Measurements from ENCODE around the gene VSIG8.

VSIG8 gene

GRCh38 chr1:159847231-159847630 lies 15.2 kb downstream of the VSIG8 start:
- no peak for TF ChIP-seq ZNF565 (CRISPR knock-in tag; conservative IDR thresholded peaks at IDR 0.05; ENCODE audit: low read depth)
- TF ChIP-seq, protein P1, sequence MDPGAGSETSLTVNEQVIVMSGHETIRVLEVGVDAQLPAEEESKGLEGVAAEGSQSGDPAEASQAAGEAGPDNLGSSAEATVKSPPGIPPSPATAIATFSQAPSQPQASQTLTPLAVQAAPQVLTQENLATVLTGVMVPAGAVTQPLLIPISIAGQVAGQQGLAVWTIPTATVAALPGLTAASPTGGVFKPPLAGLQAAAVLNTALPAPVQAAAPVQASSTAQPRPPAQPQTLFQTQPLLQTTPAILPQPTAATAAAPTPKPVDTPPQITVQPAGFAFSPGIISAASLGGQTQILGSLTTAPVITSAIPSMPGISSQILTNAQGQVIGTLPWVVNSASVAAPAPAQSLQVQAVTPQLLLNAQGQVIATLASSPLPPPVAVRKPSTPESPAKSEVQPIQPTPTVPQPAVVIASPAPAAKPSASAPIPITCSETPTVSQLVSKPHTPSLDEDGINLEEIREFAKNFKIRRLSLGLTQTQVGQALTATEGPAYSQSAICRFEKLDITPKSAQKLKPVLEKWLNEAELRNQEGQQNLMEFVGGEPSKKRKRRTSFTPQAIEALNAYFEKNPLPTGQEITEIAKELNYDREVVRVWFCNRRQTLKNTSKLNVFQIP (CRISPR knock-in tag; IDR thresholded peaks at IDR 0.05; ENCODE audit: borderline replicate concordance, low read depth) = no peak
- no peak for TF ChIP-seq ZC3H10 (CRISPR knock-in tag; IDR thresholded peaks at IDR 0.05)
- no peak for TF ChIP-seq ESRRG (CRISPR knock-in tag; IDR thresholded peaks at IDR 0.05)
- TF ChIP-seq ZFP30 (CRISPR knock-in tag; IDR thresholded peaks at IDR 0.05) = no peak
- TF ChIP-seq RARB (CRISPR knock-in tag; IDR thresholded peaks at IDR 0.05) = no peak
- ATAC-seq = no peak

DNA sequence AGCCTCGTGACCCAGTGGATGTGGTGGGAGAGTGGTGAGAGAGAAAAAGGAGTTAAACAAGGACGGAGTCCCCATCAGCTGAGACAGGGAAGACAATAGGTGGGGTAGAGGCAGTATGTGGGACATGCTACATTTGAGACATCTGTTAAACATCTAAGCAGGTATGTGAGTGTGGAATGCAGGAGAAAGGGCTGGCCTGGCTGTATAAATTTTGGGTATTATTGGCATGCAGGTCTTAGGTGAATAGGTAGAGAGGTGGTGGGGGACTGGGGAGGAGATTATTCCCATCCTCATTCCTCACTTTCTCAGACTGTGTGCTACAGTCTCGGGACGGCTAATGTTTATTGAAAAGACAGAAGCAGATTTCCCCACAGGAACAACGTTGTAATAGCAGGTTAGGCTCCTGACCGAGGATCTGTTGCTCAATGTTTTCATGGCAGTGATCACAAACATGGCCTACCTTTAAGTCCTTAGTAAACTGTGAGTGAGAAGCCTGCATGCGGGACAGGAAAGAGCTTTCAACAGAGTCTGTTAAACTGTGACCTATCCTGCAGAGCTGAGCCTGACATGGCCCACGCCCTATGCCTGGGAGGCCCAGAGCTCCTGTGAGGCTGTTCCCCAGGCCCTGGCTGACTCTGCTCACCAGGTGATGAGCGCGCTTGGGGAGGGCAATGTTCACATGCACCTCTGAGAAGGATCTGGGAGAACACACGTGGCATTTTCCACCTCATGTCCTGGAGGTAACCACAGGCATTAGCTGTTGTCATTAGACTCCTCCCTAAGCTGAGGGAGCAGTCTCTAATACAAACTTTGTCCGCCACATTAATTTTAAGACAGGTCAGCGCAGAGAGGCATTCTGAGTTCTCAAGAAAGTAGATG lies 16.5 kb downstream of the VSIG8 start:
- no peak for ATAC-seq
- TF ChIP-seq, protein P2, sequence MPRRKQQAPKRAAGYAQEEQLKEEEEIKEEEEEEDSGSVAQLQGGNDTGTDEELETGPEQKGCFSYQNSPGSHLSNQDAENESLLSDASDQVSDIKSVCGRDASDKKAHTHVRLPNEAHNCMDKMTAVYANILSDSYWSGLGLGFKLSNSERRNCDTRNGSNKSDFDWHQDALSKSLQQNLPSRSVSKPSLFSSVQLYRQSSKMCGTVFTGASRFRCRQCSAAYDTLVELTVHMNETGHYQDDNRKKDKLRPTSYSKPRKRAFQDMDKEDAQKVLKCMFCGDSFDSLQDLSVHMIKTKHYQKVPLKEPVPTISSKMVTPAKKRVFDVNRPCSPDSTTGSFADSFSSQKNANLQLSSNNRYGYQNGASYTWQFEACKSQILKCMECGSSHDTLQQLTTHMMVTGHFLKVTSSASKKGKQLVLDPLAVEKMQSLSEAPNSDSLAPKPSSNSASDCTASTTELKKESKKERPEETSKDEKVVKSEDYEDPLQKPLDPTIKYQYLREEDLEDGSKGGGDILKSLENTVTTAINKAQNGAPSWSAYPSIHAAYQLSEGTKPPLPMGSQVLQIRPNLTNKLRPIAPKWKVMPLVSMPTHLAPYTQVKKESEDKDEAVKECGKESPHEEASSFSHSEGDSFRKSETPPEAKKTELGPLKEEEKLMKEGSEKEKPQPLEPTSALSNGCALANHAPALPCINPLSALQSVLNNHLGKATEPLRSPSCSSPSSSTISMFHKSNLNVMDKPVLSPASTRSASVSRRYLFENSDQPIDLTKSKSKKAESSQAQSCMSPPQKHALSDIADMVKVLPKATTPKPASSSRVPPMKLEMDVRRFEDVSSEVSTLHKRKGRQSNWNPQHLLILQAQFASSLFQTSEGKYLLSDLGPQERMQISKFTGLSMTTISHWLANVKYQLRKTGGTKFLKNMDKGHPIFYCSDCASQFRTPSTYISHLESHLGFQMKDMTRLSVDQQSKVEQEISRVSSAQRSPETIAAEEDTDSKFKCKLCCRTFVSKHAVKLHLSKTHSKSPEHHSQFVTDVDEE (CRISPR knock-in tag; IDR thresholded peaks at IDR 0.05) = no peak
- TF ChIP-seq TOX (CRISPR knock-in tag; IDR thresholded peaks at IDR 0.05; ENCODE audit: borderline replicate concordance) (no peak), ZC3H10 (CRISPR knock-in tag; IDR thresholded peaks at IDR 0.05) (no peak), SNAI2 (CRISPR knock-in tag; IDR thresholded peaks at IDR 0.05) (no peak), GLIS3 (CRISPR knock-in tag; IDR thresholded peaks at IDR 0.05) (no peak), ESRRG (CRISPR knock-in tag; IDR thresholded peaks at IDR 0.05) (no peak), PATZ1 (CRISPR knock-in tag; IDR thresholded peaks at IDR 0.05; ENCODE audit: borderline replicate concordance) (no peak), CREB5 (CRISPR knock-in tag; IDR thresholded peaks at IDR 0.05; ENCODE audit: low read depth) (no peak), ZFP30 (CRISPR knock-in tag; IDR thresholded peaks at IDR 0.05) (no peak), TCF4 (CRISPR knock-in tag; IDR thresholded peaks at IDR 0.05; ENCODE audit: borderline replicate concordance) (no peak), BACH2 (CRISPR knock-in tag; IDR thresholded peaks at IDR 0.05; ENCODE audit: borderline replicate concordance) (no peak), RARB (CRISPR knock-in tag; IDR thresholded peaks at IDR 0.05) (no peak), ZNF565 (CRISPR knock-in tag; conservative IDR thresholded peaks at IDR 0.05; ENCODE audit: low read depth) (no peak), CSDC2 (CRISPR knock-in tag; IDR thresholded peaks at IDR 0.05) (no peak), OSR1 (CRISPR knock-in tag; IDR thresholded peaks at IDR 0.05) (no peak), ZNF8 (CRISPR knock-in tag; IDR thresholded peaks at IDR 0.05) (no peak), ZNF70 (CRISPR knock-in tag; IDR thresholded peaks at IDR 0.05) (no peak)
- TF ChIP-seq, protein P1 (CRISPR knock-in tag; IDR thresholded peaks at IDR 0.05; ENCODE audit: borderline replicate concordance, low read depth) = no peak
- TF ChIP-seq, protein P3, sequence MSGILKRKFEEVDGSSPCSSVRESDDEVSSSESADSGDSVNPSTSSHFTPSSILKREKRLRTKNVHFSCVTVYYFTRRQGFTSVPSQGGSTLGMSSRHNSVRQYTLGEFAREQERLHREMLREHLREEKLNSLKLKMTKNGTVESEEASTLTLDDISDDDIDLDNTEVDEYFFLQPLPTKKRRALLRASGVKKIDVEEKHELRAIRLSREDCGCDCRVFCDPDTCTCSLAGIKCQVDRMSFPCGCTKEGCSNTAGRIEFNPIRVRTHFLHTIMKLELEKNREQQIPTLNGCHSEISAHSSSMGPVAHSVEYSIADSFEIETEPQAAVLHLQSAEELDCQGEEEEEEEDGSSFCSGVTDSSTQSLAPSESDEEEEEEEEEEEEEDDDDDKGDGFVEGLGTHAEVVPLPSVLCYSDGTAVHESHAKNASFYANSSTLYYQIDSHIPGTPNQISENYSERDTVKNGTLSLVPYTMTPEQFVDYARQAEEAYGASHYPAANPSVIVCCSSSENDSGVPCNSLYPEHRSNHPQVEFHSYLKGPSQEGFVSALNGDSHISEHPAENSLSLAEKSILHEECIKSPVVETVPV (CRISPR knock-in tag; IDR thresholded peaks at IDR 0.05) = no peak

All from SK-N-SH treated with all-trans-retinoic acid at 6 μM for 48 hours (cell line).